ENCODE results near the gene ANKRD24. TPM values are rescaled to one million over a fixed set of nuclear protein-coding genes. Genes with fewer than 3 reads are reported as not detected.

Gene ANKRD24
- total and polyA plus RNA-seq, 2 of the 13 experiments (the other 11 are each of a cell fraction or from before 2014, with no cell fraction given) = 0.13 to 0.24 TPM

GRCh38 chr19:4164262-4164661 lies 18.2 kb upstream of the ANKRD24 start:
- FAIRE-seq (no peak), DNase-seq (ENCODE audit: low spot score) (no peak), ATAC-seq (no peak)
- no peaks in the 10 kb centered on the region for H3K27me3 ChIP-seq (ENCODE audit: control insufficient read depth in 1 of 2, insufficient read depth in 2 of 2, low read length in 2 of 2)
- WGBS (ENCODE audit: low lambda C conversion rate) = 92% methylated on average over 10 of the region's 11 CpGs
- no peaks in the 10 kb centered on the region for H4K20me1 ChIP-seq (ENCODE audit: insufficient read depth, low read length)
- no peaks in the 10 kb centered on the region for H3K79me2 ChIP-seq (ENCODE audit: insufficient read depth, low read length)
- no peaks in the 10 kb centered on the region for H3K9me3 ChIP-seq (ENCODE audit: low read length)
- CTCF ChIA-PET (ENCODE audit: low intra/inter-chr PET ratio, low total read pairs) = no interaction called here
- POLR2A ChIA-PET = no interaction called here
- H2AFZ ChIP-seq (ENCODE audit: low read length) = no peak overlapping the region
- no peaks in the 10 kb centered on the region for H3K4me1 ChIP-seq (ENCODE audit: insufficient read depth, low read length)
- H3K9ac ChIP-seq (ENCODE audit: insufficient read depth, low read depth, low read length) = no peak overlapping the region
- H3K27ac ChIP-seq (ENCODE audit: extremely low read length, insufficient read depth, low read length) = no peak overlapping the region
- no peak overlapping the region for H3K4me3 ChIP-seq (replicated peaks in 1 of 3; ENCODE audit: insufficient read depth in 1 of 3, low read depth in 2 of 3, low read length in 3 of 3)
- H3K36me3 ChIP-seq (replicated peaks in 1 of 2; ENCODE audit: control insufficient read depth in 1 of 2, insufficient read depth in 2 of 2, low read length in 2 of 2) = 0 out of 5 replicates have a peak, but pooled peaks cover 0 to 5% of the 10 kb centered on the region in 2 experiments
- TF ChIP-seq RXRA (CRISPR knock-in tag; IDR thresholded peaks at IDR 0.05) = no peak
- TF ChIP-seq GABPA (IDR thresholded peaks at IDR 0.05; ENCODE audit: low read depth, low read length) = no peak
- no peak for TF ChIP-seq GABPA (CRISPR knock-in tag; IDR thresholded peaks at IDR 0.05; ENCODE audit: low read depth)
- no peak for TF ChIP-seq DZIP1 (CRISPR knock-in tag; IDR thresholded peaks at IDR 0.05)
- H3K4me2 ChIP-seq (ENCODE audit: low read depth, low read length) = no peak overlapping the region
- BruUV-seq (replicated peaks) = no TSS peak
- in situ Hi-C loops (cut with HindIII; ENCODE audit: extremely low pct_ligation_motif_present, low pct_unique_long_range_greater_than_20kb) = no loop called here
- intact Hi-C loops (cut with micrococcal nuclease; ENCODE audit: unreplicated experiment) = no loop called here

- Histone ChIP-seq H3K36me3 (replicated peaks in 1 of 2; ENCODE audit: control insufficient read depth in 1 of 2, insufficient read depth in 2 of 2, low read length in 2 of 2) (peaks cover 0 to 2% of the 10 kb centered on the region in 2 experiments; a peak in 1 of 5 replicates), H3K9ac (ENCODE audit: insufficient read depth, low read depth, low read length) (no peak overlapping the region), H3K79me2 (ENCODE audit: insufficient read depth, low read length) (no peaks in the 10 kb centered on the region), H3K4me2 (ENCODE audit: low read depth, low read length) (no peak overlapping the region), H3K27me3 (ENCODE audit: control insufficient read depth in 1 of 2, insufficient read depth in 2 of 2, low read length in 2 of 2) (no peaks in the 10 kb centered on the region), H3K27ac (ENCODE audit: extremely low read length, insufficient read depth, low read length) (no peak overlapping the region), H4K20me1 (ENCODE audit: insufficient read depth, low read length) (peaks cover 4% of the 10 kb centered on the region; the same call in 1 of the 2 replicates), H2AFZ (ENCODE audit: low read length) (no peak overlapping the region), H3K9me3 (ENCODE audit: low read length) (no peaks in the 10 kb centered on the region), H3K4me3 (replicated peaks in 1 of 3; ENCODE audit: insufficient read depth in 1 of 3, low read depth in 2 of 3, low read length in 3 of 3) (no peak overlapping the region), H3K4me1 (ENCODE audit: insufficient read depth, low read length) (no peaks in the 10 kb centered on the region)
- TF ChIP-seq NFE2L1 (CRISPR knock-in tag; IDR thresholded peaks at IDR 0.05; ENCODE audit: borderline replicate concordance) (no peak), FOXP1 (IDR thresholded peaks at IDR 0.05) (no peak), FOXP1 (CRISPR knock-in tag; IDR thresholded peaks at IDR 0.05) (no peak), ZSCAN20 (CRISPR knock-in tag; IDR thresholded peaks at IDR 0.05; ENCODE audit: borderline replicate concordance) (no peak), AGO2 (optimal IDR thresholded peaks at IDR 0.05; ENCODE audit: low read depth, low read length) (peak; percentile 31), THAP11 (CRISPR knock-in tag; IDR thresholded peaks at IDR 0.05) (no peak), ZNF282 (IDR thresholded peaks at IDR 0.05; ENCODE audit: partially characterized antibody) (no peak), ZNF224 (CRISPR knock-in tag; IDR thresholded peaks at IDR 0.05) (no peak), ZMYM3 (CRISPR knock-in tag; IDR thresholded peaks at IDR 0.05) (no peak)
- FAIRE-seq (no peak), ATAC-seq (no peak; the same call in 2 of the 3 replicates), DNase-seq (ENCODE audit: low spot score) (no peak)
- CTCF ChIA-PET (ENCODE audit: low intra/inter-chr PET ratio, low total read pairs) = no interaction called here
- no TSS peak for BruUV-seq (replicated peaks)
- 100% methylated on average over 1 of the region's 22 CpGs for WGBS (ENCODE audit: low lambda C conversion rate)
- POLR2A ChIA-PET = interaction anchor here (0.9 kb wide), 1 partner anchor 18 kb away, joined by 3 read pairs; the partner anchor contains the start of gene CREB3L3
- in situ Hi-C loops (cut with HindIII; ENCODE audit: extremely low pct_ligation_motif_present, low pct_unique_long_range_greater_than_20kb) = no loop called here
- intact Hi-C loops (cut with micrococcal nuclease; ENCODE audit: unreplicated experiment) = no loop called here
Measured at GRCh38 chr19:4171676-4172075, 10.8 kb upstream of the ANKRD24 start.
